ENCODE results near the gene HSD17B1.

DNA sequence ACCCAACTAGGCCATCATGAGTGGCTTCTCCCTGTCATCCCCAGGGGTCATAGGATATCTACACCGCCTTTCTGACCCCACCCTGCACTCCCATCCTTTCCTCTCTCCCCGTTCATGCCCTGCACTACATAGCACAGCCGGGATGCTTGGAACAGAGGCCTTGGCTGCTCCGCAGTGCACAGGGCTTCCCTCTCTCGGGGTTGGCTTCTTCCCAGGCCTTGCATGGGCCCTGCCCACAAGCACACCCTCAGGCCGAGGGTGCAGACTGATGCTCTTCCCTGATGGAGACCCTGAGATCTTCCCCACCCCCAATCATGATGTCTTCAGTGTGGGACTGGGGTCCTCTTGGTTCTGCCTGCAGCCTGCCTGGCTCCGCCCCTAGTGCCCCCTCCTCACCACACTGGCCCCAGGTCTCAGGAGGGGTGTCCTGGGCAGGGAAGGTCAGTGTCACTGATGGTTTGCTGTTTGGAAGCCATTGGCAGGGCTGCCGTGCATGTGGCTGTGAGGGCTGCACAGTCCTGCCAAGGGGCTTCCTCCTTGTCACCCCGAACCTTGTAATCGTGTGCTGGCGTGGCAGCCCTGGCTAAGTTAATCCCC, 31.0 kb upstream of the HSD17B1 start:
- TF ChIP-seq, protein P1, sequence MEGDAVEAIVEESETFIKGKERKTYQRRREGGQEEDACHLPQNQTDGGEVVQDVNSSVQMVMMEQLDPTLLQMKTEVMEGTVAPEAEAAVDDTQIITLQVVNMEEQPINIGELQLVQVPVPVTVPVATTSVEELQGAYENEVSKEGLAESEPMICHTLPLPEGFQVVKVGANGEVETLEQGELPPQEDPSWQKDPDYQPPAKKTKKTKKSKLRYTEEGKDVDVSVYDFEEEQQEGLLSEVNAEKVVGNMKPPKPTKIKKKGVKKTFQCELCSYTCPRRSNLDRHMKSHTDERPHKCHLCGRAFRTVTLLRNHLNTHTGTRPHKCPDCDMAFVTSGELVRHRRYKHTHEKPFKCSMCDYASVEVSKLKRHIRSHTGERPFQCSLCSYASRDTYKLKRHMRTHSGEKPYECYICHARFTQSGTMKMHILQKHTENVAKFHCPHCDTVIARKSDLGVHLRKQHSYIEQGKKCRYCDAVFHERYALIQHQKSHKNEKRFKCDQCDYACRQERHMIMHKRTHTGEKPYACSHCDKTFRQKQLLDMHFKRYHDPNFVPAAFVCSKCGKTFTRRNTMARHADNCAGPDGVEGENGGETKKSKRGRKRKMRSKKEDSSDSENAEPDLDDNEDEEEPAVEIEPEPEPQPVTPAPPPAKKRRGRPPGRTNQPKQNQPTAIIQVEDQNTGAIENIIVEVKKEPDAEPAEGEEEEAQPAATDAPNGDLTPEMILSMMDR (conservative IDR thresholded peaks at IDR 0.05 in 1 of 2, IDR thresholded peaks at IDR 0.05 in 1 of 2; ENCODE audit: low read depth in 1 of 2, low read length in 2 of 2): no peak
- TF ChIP-seq EZH2 (IDR thresholded peaks at IDR 0.05; ENCODE audit: low read length, missing control alignments): no peak

Data from fibroblast of lung (primary cell).